Liver (tissue), 9 donors: ENCODE measurements around the gene UBAP2L. TPM values are rescaled to one million over a fixed set of nuclear protein-coding genes. Genes with fewer than 3 reads are reported as not detected.

Experiments used
- DNase-seq: peaks from one replicate; pipeline ENCODE4 v3.0.0-alpha.2; 2017; ENCODE audit warnings: low spot score
- H3K27ac ChIP-seq, 2 donors: one replicate each; pipeline ENCODE4 v1.7.0; 2013; ENCODE audit warnings: inconsistent platforms in 2 of 2, low read length in 2 of 2, control low read depth in 1 of 2, low read depth in 1 of 2, mild to moderate bottlenecking in 1 of 2
- H3K27me3 ChIP-seq, 4 donors: one replicate each; pipeline versions ENCODE4 v1.6.1 to v1.7.0; 2013; ENCODE audit warnings: low read length in 3 of 4, inconsistent platforms in 1 of 4, mild to moderate bottlenecking in 1 of 4, moderate library complexity in 1 of 4; ENCODE audit not compliant: control insufficient read depth in 4 of 4, insufficient read depth in 4 of 4
- H3K36me3 ChIP-seq, 4 donors: one replicate each; pipeline versions ENCODE4 v1.6.1 to v1.7.0; 2013; ENCODE audit warnings: low read length in 3 of 4, mild to moderate bottlenecking in 3 of 4, low read depth in 1 of 4, moderate library complexity in 1 of 4; ENCODE audit not compliant: control insufficient read depth in 4 of 4, insufficient read depth in 3 of 4
- H3K4me1 ChIP-seq, 4 donors: one replicate each; pipeline versions ENCODE4 v1.6.1 to v1.7.0; 2013; ENCODE audit warnings: low read length in 3 of 4, mild to moderate bottlenecking in 3 of 4, moderate library complexity in 1 of 4; ENCODE audit not compliant: control insufficient read depth in 4 of 4, insufficient read depth in 4 of 4
- H3K4me3 ChIP-seq, 3 donors: one replicate each; pipeline versions ENCODE4 v1.6.1 to v1.7.0; 2013; ENCODE audit warnings: low read length in 3 of 3, control low read depth in 1 of 3, low read depth in 1 of 3, mild to moderate bottlenecking in 1 of 3
- H3K9ac ChIP-seq, 2 donors: one replicate each; pipeline ENCODE4 v1.7.0; 2013; ENCODE audit warnings: low read length in 2 of 2, mild to moderate bottlenecking in 2 of 2, moderate library complexity in 2 of 2, control low read depth in 1 of 2, low read depth in 1 of 2
- H3K9me3 ChIP-seq, 4 donors: one replicate each; pipeline versions ENCODE4 v1.6.1 to v1.7.0; 2013; ENCODE audit warnings: low read length in 3 of 4; ENCODE audit not compliant: control insufficient read depth in 4 of 4
- ATF3 ChIP-seq: IDR thresholded peaks from 2 replicates; pipeline ENCODE4 v1.6.1; 2016; ENCODE audit warnings: antibody characterized with exemption
- EGR1 ChIP-seq, 2 donors: IDR thresholded peaks; 2 replicates each; pipeline ENCODE4 v1.6.1; 2016 to 2018; ENCODE audit warnings: antibody characterized with exemption in 2 of 2, low read depth in 2 of 2
- FOXA1 ChIP-seq: IDR thresholded peaks from 2 replicates; pipeline ENCODE4 v1.6.1; 2016; ENCODE audit warnings: antibody characterized with exemption
- FOXA2 ChIP-seq: IDR thresholded peaks from 2 replicates; pipeline ENCODE4 v1.6.1; 2016; ENCODE audit warnings: antibody characterized with exemption
- GABPA ChIP-seq, 2 donors: IDR thresholded peaks in 1 of 2; conservative IDR thresholded peaks in 1 of 2; 2 replicates each; pipeline ENCODE4 v1.6.1; 2016; ENCODE audit warnings: antibody characterized with exemption in 2 of 2, mild to moderate bottlenecking in 1 of 2, moderate library complexity in 1 of 2
- HNF4A ChIP-seq, 2 donors: conservative IDR thresholded peaks; 2 replicates each; pipeline ENCODE4 v1.6.1; 2016; ENCODE audit warnings: antibody characterized with exemption in 2 of 2, mild to moderate bottlenecking in 2 of 2
- HNF4G ChIP-seq: IDR thresholded peaks from 2 replicates; pipeline ENCODE4 v1.6.1; 2016; ENCODE audit warnings: antibody characterized with exemption
- JUND ChIP-seq, 2 donors: IDR thresholded peaks; 2 replicates each; pipeline ENCODE4 v1.6.1; 2016; ENCODE audit warnings: antibody characterized with exemption in 2 of 2
- NR2F2 ChIP-seq: IDR thresholded peaks from 2 replicates; pipeline ENCODE4 v1.6.1; 2016; ENCODE audit warnings: antibody characterized with exemption
- RAD21 ChIP-seq, 2 donors: IDR thresholded peaks; 2 replicates each; pipeline ENCODE4 v1.6.1; 2016; ENCODE audit warnings: antibody characterized with exemption in 2 of 2, mild to moderate bottlenecking in 2 of 2
- RXRA ChIP-seq, 2 donors: IDR thresholded peaks; 2 replicates each; pipeline ENCODE4 v1.6.1; 2017 to 2018; ENCODE audit warnings: antibody characterized with exemption in 2 of 2, mild to moderate bottlenecking in 1 of 2
- SP1 ChIP-seq: IDR thresholded peaks from 2 replicates; pipeline ENCODE4 v1.6.1; 2018; ENCODE audit warnings: antibody characterized with exemption, mild to moderate bottlenecking
- TAF1 ChIP-seq: conservative IDR thresholded peaks from 2 replicates; pipeline ENCODE4 v1.6.1; 2016; ENCODE audit warnings: antibody characterized with exemption, mild to moderate bottlenecking
- YY1 ChIP-seq: IDR thresholded peaks from 2 replicates; pipeline ENCODE4 v1.6.1; 2016; ENCODE audit warnings: antibody characterized with exemption, mild to moderate bottlenecking
- ZBTB33 ChIP-seq: IDR thresholded peaks from 2 replicates; pipeline ENCODE4 v1.6.1; 2016; ENCODE audit warnings: antibody characterized with exemption
- WGBS: extraction: QIAGEN DNeasy Blood & Tissue Kit; methylation state at CpG from one replicate; pipeline ENCODE4 v1.1.7; 2013; 5-methylcytosine and 5-hydroxymethylcytosine counted together
- polyA plus RNA-seq, 2 donors: library from polyadenylated mRNA; stranded (reverse) in 1 of 2; unstranded in 1 of 2; fragments of 200-250 nt in 1 of 2; fragments of >200 nt in 1 of 2; fragmentation: Nextera tagmentation in 1 of 2; extraction: Ambion mirVana in 1 of 2; gene quantifications; one replicate each; pipeline versions ENCODE4 v1.2.1 to v1.2.3, GENCODE V29; 2013 to 2015
- total RNA-seq, 2 donors: library from RNA; depleted of rRNA; stranded (reverse); fragments of >200 nt; gene quantifications; one replicate each; pipeline ENCODE4 v1.2.3, GENCODE V29; 2014
- TF ChIP-seq, protein P1 (sequence below): fragments of 150-350 bp; IDR thresholded peaks from 2 replicates; pipeline ENCODE4 v1.5.1; 2017; ENCODE audit warnings: improper control_type of control experiment, low read depth, low read length; ENCODE audit not compliant: missing input control
- TF ChIP-seq, protein P2 (sequence below): IDR thresholded peaks from 2 replicates; pipeline ENCODE4 v1.6.1; 2016; ENCODE audit warnings: antibody characterized with exemption
- TF ChIP-seq, protein P3 (sequence below): IDR thresholded peaks from 2 replicates; pipeline ENCODE4 v1.6.1; 2016; ENCODE audit warnings: antibody characterized with exemption, mild to moderate bottlenecking
- donor health status: healthy.
- donor health status: healthy.
- donor health status: healthy.
- donor health status: healthy.
- donor health status: healthy.

The UBAP2L gene
- total and polyA plus RNA-seq, 4 donors = 24.3 to 51.0 (median 34.1) TPM

DNA sequence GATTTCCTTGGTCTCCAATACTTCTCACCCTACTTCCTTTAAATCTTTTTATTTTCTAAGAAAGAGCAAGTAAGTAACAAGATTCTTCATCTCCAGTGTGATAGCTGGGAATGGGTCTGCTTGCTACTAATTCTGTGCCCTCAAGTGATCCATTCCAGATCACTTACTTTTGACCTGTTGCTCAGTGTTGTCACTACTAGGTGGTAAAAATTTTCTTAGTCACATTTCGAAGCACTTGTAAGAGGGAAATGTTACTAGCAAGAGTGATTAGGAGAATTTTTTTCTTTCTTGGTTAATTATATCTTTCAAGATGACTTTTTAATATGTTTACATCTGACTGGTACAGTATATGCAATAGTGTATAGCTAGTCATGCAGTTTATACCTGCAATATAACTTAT is 2.2 kb downstream of the UBAP2L start (continued):
- TF ChIP-seq, protein P1, sequence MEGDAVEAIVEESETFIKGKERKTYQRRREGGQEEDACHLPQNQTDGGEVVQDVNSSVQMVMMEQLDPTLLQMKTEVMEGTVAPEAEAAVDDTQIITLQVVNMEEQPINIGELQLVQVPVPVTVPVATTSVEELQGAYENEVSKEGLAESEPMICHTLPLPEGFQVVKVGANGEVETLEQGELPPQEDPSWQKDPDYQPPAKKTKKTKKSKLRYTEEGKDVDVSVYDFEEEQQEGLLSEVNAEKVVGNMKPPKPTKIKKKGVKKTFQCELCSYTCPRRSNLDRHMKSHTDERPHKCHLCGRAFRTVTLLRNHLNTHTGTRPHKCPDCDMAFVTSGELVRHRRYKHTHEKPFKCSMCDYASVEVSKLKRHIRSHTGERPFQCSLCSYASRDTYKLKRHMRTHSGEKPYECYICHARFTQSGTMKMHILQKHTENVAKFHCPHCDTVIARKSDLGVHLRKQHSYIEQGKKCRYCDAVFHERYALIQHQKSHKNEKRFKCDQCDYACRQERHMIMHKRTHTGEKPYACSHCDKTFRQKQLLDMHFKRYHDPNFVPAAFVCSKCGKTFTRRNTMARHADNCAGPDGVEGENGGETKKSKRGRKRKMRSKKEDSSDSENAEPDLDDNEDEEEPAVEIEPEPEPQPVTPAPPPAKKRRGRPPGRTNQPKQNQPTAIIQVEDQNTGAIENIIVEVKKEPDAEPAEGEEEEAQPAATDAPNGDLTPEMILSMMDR = no peak
- TF ChIP-seq SP1 (no peak), EGR1 (IDR thresholded peaks at IDR 0.05; ENCODE audit: low read depth in 2 of 2) (no peak), HNF4A (conservative IDR thresholded peaks at IDR 0.05) (no peak), TAF1 (no peak)
- TF ChIP-seq, protein P2, sequence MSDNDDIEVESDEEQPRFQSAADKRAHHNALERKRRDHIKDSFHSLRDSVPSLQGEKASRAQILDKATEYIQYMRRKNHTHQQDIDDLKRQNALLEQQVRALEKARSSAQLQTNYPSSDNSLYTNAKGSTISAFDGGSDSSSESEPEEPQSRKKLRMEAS = no peak

- Histone ChIP-seq H3K27me3 (no peaks in the 10 kb centered on the region), H3K36me3 (peaks cover 1 to 19% (median 14%) of the 10 kb centered on the region in 4 donors), H3K9ac (no peak overlapping the region), H3K4me3 (no peak overlapping the region), H3K4me1 (peaks cover 4 to 23% (median 18%) of the 10 kb centered on the region in 4 donors), H3K27ac (no peak overlapping the region), H3K9me3 (no peaks in the 10 kb centered on the region)
- 84% methylated on average over 2 of the region's 2 CpGs for WGBS
- DNase-seq = no peak
- TF ChIP-seq SP1 = no peak
- TF ChIP-seq FOXA1 = no peak
- no peak for TF ChIP-seq ATF3
- no peak for TF ChIP-seq EGR1 (IDR thresholded peaks at IDR 0.05; ENCODE audit: low read depth in 2 of 2)
- TF ChIP-seq, protein P1 = no peak
- TF ChIP-seq NR2F2 = no peak
- no peak for TF ChIP-seq RAD21 (IDR thresholded peaks at IDR 0.05)
- TF ChIP-seq, protein P2 = no peak
- TF ChIP-seq JUND (IDR thresholded peaks at IDR 0.05) = no peak
- TF ChIP-seq YY1 = no peak
- no peak for TF ChIP-seq HNF4G
- TF ChIP-seq RXRA (IDR thresholded peaks at IDR 0.05) = no peak
- TF ChIP-seq, protein P3, sequence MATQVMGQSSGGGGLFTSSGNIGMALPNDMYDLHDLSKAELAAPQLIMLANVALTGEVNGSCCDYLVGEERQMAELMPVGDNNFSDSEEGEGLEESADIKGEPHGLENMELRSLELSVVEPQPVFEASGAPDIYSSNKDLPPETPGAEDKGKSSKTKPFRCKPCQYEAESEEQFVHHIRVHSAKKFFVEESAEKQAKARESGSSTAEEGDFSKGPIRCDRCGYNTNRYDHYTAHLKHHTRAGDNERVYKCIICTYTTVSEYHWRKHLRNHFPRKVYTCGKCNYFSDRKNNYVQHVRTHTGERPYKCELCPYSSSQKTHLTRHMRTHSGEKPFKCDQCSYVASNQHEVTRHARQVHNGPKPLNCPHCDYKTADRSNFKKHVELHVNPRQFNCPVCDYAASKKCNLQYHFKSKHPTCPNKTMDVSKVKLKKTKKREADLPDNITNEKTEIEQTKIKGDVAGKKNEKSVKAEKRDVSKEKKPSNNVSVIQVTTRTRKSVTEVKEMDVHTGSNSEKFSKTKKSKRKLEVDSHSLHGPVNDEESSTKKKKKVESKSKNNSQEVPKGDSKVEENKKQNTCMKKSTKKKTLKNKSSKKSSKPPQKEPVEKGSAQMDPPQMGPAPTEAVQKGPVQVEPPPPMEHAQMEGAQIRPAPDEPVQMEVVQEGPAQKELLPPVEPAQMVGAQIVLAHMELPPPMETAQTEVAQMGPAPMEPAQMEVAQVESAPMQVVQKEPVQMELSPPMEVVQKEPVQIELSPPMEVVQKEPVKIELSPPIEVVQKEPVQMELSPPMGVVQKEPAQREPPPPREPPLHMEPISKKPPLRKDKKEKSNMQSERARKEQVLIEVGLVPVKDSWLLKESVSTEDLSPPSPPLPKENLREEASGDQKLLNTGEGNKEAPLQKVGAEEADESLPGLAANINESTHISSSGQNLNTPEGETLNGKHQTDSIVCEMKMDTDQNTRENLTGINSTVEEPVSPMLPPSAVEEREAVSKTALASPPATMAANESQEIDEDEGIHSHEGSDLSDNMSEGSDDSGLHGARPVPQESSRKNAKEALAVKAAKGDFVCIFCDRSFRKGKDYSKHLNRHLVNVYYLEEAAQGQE = no peak
- TF ChIP-seq ZBTB33 = no peak
- no peak for TF ChIP-seq FOXA2
- TF ChIP-seq HNF4A (conservative IDR thresholded peaks at IDR 0.05) = no peak
- TF ChIP-seq GABPA (IDR thresholded peaks at IDR 0.05 in 1 of 2, conservative IDR thresholded peaks at IDR 0.05 in 1 of 2) = no peak
Observed at GRCh38 chr1:154223621-154224020, 2.9 kb downstream of the UBAP2L start.
